HK-2 (cell line): Measurements from ENCODE around the gene DUX4.
"Not testable (repeated sequence)": the region's sequence is repeated elsewhere in the genome, so short reads cannot be mapped to it uniquely, and the experiment has no call there.

Experiments used
- DNase-seq: peaks from one replicate; pipeline ENCODE4 v3.0.0-alpha.2; 2018; ENCODE audit not compliant: unreplicated experiment

Gene DUX4

GRCh38 chr4:190173428-190173827 lies at the start of gene DUX4:
Gene DUX4, plus strand, starts transcription at chr4:190173774. Its CDS starts 0 bp downstream, at chr4:190173774.
- not testable (repeated sequence) for DNase-seq

- DNase-seq = not testable (repeated sequence)
Measured at GRCh38 chr4:190175436-190175835, 1.9 kb downstream of the DUX4 start.

- DNase-seq = not testable (repeated sequence)
Measured at GRCh38 chr4:190177727-190178605, 4.4 kb downstream of the DUX4 start.

DNA sequence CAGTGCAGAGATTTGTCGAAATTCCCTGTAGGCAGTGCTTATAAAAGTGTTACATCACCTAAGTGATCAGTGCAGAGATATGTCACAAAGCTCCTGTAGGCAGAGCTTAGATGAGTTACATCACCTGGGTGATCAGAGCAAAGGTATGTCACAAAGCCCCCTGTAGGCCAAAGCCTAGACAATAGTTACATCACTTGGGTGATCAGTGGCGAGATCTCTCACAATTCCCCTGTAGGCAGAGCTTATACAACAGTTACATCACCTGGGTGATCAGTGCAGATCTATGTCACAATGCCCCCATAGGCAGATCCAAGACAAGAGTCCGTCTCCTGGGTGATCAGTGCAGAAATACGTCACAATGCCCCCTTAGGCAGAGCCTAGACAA lies 5.0 kb downstream of the DUX4 start:
- DNase-seq = not testable (repeated sequence)

DNA sequence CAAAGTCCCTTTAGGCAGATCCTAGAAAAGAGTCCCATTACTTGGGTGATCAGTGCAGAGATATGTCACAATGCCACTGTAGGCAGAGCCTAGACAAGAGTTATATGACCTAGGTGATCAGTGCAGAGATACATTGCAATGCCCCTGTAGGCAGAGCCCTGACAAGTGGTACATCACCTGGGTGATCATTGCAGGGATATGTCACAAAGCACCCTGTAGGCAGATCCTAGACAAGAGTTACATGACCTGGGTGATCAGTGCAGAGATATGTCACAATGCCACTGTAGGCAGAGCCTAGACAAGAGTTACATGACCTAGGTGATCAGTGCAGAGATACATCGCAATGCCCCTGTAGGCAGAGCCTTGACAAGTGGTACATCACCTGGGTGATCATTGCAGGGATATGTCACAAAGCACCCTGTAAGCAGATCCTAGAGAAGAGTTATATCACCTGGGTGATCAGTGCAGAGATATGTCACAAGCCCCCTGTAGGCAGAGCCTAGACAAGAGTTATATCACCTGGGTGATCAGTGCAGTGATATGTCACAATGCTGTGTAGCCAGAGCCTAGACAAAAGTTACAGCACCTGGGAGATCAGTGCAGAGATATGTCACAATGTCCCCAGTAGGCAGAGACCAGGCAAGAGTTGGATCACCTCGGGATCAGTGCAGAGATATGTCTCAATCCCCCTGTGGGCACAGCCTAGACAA lies 5.6 kb downstream of the DUX4 start:
- DNase-seq = not testable (repeated sequence)

DNA sequence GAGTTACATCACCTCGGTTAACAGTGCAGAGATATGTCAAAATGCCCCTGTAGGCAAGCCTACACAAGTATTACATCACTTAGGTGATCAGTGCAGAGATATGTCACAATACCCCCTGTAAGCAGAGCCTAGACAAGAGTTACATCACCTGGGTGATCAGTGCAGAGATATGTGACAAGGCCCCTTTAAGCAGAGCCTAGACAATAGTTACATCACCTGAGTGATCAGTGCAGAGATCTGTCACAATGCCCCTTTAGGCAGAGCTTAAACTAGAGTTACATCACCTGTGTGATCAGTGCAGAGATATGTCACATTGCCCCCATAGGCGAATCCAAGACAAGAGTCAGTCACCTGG lies 6.1 kb downstream of the DUX4 start:
- not testable (repeated sequence) for DNase-seq

GRCh38 chr4:190180947-190181346 lies 7.4 kb downstream of the DUX4 start:
- DNase-seq = not testable (repeated sequence)

DNA sequence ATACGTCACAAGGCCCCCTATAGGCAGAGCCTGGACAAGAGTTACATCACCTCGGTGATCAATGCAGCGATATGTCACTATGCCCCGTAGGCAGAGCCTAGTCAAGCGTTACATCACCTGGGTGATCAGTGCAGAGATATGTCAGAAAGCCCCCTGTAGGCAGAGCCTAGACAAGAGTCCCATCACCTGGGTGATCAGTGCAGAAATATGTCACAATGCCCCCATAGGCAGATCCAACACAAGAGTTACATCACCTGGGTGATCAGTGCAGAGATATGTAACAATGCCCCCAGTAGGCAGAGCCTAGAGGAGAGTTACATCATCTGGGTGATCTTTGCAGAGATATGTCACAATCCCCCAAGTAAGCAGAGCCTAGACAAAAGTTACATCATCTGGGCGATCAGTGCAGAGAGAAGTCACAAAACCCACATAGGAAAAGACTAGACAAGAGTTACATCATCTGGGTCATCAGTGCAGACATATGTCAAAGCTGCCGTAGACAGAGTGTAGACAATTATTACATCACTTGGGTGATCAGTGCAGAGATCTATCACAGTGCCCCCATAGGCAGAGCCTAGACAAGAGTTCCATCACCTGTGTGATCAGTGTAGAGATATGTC lies 8.0 kb downstream of the DUX4 start:
- DNase-seq = not testable (repeated sequence)

DNA sequence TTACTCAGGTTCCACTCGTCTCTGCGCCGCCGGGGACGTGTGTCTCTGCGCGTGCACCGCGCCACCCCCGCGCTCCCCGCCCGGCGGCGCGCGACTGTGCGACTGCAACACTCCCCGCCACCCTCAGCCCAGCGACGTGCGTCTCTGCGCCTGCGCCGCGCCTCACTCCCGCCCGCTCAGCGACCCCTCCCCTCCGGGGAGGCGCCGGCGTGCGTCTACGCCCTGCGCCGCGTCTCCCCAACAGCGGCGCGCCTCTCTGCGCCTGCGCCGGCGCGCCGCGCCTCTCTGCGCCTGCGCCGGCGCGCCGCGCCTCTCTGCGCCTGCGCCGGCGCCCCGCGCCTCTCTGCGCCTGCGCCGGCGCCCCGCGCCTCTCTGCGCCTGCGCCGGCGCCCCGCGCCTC lies 29.9 kb downstream of the DUX4 start:
- not testable (repeated sequence) for DNase-seq
